Activated CD8-positive, alpha-beta memory T cell treated with anti-CD3 and anti-CD28 coated beads for 24 hours (primary cell): ENCODE measurements around the gene MAOB.
A peak's percentile ranks its signal among the peaks of the same experiment; 100 is the strongest.
"Not testable (repeated sequence)": the region's sequence is repeated elsewhere in the genome, so short reads cannot be mapped to it uniquely, and the experiment has no call there.

Experiments used
- DNase-seq: peaks from one replicate; pipeline ENCODE4 v3.0.0-alpha.2; 2020

The MAOB gene

DNA sequence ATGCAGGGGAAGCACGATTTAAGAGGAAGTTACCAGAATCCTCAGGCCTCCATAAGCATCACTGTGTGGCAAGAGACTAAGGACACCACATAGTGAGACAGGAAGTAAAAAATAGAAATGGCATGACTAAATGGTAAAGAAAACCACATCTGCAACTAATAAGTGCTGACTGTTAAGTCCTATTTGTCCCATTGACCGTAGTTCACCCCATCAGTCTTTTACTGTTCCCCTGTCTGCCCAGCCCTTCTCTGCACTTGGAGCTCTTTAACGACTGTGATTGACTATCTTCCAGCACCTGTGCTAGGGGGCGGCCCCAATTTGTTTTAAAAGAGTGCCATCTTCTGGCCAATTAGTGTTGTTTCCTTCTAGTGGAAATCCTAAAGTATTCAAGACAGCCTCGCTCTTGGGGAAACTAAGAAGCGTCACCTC, 132.0 kb downstream of the MAOB start:
- DNase-seq = peak; percentile 59

DNA sequence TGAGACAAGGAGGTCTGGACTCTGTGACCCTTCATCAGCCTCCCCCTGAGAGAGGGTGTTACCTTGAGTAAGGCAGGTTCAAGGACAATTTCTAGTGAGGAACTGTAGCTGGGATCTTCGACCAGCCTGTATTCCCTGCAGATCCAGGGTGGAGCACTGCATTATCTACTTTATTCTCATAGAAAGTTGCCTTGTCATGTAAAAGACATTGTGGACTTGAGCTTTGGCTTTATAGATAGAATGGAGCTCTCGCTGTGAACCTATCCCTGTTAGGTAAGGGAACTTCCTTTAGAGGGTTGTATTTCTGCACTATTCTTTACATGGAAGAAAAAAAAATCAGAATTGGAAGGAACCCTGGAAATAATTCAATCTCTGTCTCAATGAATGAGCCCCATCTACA, 134.8 kb downstream of the MAOB start:
- DNase-seq = no peak

DNA sequence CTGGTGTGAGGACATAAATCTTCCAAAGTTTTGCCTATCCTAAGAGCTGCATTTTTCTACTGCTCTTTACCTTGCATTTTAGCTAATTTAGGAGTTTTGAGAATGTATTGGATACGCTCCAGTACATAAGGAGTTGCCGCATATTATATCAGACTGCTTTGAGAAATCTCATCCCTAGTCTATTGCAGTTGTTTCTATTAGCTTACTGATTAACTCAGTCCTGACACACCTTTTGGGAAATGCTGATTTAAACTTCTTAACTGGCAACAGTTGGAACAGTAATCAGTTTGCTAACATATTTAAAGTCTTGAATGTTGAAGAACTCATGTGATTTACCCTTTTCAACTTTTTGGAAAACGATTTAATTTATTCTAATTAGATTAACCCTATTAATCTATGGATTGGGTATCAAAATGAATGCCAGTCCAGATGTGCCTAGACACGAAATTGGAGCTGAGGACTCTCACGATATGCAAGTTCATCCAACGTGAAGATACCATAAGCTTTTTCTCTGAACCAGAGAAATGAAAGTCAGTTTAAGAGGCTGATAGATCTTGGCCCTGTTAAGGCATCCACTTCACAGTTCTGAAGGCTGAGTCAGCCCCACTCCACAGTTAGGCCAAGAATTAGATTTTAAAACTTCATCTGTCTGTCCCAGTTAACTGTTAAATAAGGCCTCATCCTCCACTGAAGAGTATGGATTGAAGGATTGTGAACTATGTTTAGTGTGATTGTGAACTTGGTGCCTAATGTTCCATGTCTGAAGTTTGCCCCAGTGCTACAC, 136.1 kb downstream of the MAOB start:
- no peak for DNase-seq

DNA sequence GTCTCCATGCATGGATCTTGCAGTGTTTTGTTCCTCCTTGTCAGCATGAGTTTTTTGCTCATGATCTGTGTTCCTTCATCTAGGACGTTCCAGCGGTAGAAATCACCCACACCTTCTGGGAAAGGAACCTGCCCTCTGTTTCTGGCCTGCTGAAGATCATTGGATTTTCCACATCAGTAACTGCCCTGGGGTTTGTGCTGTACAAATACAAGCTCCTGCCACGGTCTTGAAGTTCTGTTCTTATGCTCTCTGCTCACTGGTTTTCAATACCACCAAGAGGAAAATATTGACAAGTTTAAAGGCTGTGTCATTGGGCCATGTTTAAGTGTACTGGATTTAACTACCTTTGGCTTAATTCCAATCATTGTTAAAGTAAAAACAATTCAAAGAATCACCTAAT, 138.0 kb downstream of the MAOB start:
- no peak for DNase-seq

DNA sequence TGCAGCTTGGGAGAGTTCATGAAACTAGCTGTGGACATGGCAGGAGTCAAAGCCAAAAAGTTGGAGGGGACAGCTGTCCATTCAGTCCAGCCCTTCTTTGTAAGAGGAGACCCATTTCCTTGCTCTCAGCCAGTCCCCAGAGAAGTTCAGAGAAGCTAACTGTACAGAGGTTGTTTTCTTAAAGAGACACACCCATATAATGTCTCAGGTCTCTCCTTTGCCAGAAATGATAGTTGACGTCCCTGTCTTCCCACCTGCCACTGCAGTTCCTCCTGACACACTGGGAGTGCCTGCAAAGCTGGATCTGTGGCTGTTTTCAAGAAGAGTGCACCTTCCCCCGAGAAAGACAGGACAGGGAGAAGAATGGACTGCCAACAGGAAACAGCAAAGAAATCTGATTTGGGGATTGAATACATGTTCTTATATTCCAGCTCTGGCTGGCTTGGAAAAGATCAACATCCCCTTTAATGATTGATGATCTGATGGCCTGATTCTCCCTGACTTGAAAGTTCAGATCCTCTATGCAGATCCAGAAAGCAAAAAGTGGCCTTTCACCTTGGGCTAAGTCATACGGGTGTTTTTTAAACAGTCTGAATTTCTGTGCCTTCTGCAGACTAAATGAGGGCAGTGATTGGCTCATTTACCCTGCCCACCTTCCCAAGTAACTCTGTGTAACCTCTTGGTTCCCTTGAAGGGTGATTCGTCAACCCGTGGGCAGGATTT, 139.0 kb downstream of the MAOB start:
- no peak for DNase-seq

DNA sequence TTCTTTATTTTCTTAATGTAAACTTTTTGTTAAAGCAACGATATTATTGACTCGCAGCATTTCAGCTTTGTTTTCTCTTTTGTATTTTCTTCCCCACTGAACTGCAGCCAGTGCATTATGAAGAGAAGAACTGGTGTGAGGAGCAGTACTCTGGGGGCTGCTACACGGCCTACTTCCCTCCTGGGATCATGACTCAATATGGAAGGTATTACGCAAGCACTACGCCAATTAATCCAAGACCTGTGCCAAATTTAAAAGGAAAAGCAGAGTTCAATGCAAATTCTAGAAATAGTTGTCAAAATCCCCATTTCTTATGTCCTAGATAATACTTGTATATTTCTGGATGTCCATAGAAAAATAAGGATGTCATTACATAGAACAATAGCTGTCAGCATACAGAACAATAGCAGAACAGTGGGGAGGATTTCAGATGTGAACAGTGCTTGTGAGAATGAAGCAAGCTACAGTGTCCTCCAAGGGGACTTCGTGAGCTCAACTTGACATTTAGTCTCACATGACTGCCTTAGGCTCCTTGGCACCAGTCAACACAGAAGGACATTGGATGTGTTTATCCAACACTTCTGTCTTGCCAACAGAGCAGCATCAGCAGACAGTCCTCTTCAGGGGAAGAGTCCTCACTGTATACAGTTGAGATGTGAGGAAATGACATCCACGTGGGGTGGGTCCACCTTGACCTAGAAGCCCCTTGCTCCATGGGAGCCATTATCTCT, 140.2 kb downstream of the MAOB start:
- no peak for DNase-seq

DNA sequence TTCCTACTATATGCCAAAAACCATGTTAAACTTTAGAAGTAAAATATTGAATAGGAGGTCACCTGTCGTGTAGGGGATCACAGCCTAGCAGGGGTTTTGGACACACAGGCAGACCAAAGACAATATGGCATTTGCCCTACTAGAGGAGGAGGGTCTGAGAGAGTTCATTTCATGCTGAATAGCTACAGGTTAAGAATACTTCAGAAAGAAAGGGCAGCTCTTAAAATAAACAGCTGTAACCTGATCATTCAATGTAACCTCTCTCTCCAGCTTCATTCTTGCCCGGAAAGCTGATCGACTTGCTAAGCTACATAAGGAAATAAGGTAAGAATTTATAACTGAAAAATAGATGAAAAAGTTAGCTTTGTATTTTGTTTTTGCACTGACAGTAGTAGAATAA, 146.3 kb downstream of the MAOB start:
- DNase-seq = no peak

DNA sequence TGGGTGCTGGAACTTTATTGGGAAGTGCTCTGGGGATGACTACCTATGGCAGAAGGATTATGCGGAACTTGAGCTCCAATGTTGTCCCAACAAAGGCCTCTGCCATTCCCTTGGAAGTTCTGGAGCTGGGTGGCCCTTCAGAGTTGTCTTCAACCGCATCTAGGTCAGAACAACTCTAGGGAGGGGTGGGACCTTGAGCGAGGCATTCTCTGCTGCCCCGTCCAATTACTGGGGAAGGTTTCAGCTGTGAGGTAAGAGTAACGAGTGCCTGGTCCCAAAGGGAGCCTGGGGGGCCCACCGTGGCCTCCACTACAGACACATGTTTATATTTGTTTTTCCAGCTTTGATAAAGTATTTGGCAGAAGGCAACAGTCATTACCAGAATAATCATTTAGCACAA, 146.7 kb downstream of the MAOB start:
- no peak for DNase-seq

DNA sequence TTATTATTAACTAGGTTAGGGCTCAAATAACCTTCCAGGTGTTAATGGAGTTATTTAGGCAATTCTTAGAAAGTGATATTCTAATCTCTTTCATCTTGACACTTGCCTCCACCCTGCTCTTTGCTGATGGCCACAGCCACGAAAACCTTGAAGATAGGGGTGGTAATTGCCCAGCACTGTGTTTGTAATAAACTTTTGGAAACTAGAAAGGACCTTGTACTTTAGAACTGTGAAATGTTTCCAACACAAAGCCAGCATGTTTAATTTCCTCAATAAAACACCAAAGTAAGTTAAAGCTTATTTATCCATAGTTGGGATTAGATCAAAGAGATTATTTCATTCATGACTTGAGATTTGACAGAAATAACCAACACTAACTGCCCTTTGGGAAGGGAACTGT, 147.8 kb downstream of the MAOB start:
- DNase-seq = no peak

DNA sequence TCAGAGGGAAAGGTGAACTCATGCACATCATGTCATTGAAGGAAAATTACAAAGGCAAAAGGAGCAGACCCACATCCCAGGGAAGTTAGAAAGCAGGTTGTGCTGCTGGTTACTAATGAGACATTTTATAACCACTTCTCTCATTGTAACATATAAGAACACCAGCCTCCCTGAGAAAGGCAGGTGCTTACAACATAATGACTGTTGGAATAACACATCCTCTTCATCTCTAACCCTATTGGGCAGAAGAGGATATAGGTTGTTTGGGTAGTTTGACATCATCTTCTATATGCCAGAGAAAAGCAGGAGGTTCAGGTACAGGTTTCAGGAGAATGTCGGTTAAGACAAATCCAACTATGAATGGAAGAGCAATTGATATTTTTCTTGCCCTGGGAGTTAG, 148.6 kb downstream of the MAOB start:
- no peak for DNase-seq

DNA sequence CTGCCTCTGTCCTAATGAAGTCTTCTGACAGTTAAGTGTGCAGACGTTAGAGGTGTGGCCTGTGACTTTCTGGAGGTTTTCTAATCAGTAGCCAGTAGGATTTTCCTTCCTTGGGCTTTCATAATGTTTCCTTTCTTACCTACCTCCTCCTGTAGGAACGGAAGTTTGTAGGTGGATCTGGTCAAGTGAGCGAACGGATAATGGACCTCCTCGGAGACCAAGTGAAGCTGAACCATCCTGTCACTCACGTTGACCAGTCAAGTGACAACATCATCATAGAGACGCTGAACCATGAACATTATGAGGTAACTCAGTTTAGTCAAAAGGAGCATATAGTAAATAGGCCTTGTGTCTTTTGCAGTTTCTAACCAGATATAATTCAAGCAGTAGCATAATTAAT, 151.2 kb downstream of the MAOB start:
- no peak for DNase-seq

DNA sequence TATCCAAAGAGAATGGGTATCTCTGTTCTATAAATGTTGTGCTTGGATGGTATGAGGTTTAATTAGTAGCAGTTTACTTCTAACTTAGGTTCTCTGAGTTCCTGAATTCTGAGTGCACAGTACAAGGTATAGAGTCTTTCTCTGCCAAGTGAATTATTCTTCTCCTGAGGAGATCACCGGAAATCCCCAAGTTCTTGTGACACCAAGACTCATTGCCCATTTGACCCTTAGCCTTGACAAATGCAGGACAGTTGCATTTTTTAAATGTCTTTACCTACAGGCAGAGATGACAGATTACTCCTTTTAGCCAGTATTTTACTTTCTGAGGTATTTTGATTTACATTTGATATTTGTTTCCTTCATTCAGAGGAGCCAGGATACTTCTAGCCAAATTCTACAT, 153.3 kb downstream of the MAOB start:
- DNase-seq = no peak

DNA sequence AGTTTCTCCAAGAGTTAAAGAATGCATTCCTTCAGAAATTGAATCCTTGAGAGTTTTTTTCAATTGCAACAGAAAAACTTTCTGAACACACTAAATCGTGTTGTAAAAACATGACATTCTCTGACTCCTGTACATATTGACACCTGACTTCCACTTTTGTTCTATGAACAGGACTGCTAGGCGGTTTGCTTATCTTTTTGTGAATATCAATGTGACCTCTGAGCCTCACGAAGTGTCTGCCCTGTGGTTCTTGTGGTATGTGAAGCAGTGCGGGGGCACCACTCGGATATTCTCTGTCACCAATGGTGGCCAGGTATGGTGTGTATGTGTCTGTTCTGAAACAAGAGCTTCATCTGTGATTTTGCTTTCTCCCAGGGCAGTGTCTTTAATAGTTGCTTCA, 154.2 kb downstream of the MAOB start:
- DNase-seq = no peak

DNA sequence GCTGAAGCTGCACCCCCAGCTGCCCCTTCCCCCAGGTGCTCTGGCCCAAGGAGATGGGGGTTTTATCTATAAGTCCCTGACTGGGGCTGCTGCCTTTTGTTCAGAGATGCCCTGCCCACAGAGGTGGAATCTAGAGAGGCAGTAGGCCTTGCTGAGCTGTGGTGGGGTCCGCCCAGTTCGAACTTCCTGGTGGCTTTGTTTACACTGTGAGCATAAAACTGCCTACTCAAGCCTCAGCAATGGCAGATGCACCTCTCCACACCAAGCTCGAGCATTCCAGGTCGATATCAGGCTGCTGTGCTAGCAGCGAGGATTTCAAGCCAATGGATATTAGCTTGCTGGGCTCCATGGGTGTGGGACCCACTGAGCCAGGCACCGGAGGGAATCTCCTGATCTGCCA, 155.0 kb downstream of the MAOB start:
- not testable (repeated sequence) for DNase-seq

DNA sequence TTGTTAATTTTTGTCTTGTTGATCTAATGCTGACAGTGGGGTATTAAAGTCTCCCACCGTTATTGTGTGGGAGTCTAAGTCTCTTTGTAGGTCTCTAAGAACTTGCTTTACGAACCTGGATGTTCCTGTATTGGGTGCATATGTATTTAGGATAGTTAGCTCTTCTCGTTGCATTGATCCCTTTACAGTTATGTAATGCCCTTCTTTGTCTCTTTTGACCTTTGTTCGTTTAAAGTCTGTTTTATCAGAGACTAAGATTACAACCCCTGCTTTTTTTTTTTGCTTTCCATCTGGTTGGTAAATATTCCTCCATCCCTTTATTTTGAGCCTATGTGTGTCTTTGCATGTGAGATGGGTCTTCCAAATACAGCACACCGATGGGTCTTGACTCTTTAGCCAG, 157.0 kb downstream of the MAOB start:
- DNase-seq = not testable (repeated sequence)

DNA sequence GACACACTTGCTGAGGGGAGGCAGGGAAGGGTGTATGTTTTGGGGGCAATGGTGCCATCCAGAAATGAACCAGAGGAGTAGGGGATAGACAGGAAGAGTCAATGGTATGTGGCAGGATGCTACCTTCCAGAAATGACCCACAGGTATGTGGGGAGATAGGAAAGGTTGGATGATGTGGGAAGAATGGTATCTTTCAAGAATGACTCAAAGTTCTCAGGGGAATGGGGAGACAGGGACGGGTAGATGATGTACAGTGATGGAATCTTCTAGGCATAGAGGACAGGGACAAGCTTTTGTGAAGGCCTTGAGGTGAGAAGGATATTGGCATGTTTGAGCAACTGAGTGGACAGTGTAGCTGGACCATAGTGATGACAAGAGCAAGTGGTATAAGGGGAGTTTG, 161.3 kb downstream of the MAOB start:
- DNase-seq = no peak

DNA sequence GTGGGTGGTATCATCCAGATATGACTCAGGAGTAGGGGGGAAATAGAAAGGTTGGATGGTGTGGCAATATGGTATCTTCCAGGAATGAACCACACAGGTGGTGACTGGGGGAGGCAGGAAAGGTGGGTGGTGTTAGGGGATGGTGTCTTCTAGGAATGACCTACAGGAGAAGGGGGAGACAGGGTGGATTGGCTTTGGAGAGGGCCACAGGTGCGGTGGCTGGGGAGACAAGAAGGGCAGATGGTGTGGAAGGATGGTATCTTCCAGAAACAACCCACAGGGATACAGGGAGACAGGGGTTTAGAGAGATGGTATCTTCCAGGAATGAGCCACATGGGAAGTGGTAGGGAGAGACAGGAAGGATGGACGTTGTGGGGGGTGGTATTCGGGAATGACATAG, 162.2 kb downstream of the MAOB start:
- DNase-seq = no peak

DNA sequence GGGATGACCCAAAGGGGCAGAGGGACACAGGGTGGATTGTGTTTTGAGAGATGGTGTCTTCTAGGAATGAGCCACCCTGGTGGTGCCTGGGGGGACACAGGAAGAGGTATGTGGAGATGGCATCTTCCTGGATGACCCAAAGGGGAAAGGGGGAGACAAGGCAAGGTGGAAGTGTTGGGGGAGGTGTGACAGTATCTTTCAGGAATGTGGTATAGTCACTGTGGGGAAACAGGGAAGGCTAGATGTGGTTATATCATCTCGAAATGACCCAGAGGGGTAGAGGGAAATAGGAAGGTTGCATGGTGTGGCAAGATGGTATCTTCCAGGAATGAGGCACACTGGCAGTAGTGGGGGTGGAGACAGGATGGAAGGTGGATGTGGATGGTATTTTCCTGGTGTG, 163.3 kb downstream of the MAOB start:
- no peak for DNase-seq

DNA sequence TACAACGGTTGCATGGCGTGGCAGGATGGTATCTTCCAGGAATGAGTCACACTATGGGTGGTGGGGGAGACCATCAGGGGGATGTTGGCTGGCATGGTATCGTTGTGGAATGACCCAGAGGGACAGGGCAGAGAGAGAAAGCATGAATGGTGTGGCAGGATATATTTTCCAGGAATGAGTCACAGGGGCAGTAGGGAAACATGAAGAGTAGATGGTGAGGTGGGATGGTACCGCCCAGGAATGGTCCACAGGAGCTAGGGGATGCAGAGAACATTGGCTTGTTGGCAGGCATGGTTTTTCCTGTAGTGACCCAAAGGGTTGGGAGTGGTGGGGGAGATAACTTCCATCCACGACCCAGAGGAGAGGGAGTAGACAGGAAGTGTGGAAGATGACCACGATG, 163.7 kb downstream of the MAOB start:
- DNase-seq = no peak

DNA sequence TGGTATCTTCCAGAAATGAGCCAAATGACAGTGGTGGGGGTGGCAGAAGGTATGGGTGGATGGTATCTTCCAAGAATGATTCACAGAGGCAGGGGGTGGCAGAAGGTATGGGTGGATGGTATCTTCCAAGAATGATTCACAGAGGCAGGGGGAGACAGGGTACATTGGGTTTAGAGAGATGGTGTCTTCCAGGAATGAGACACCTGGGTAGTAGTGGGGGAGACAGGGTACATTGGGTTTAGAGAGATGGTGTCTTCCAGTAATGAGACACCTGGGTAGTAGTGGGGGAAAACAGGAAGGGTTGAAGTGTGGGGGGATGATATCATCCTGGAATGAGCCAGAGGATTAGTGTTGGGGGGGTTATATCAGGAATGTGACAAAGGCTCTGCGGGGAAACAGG, 164.2 kb downstream of the MAOB start:
- DNase-seq = no peak

DNA sequence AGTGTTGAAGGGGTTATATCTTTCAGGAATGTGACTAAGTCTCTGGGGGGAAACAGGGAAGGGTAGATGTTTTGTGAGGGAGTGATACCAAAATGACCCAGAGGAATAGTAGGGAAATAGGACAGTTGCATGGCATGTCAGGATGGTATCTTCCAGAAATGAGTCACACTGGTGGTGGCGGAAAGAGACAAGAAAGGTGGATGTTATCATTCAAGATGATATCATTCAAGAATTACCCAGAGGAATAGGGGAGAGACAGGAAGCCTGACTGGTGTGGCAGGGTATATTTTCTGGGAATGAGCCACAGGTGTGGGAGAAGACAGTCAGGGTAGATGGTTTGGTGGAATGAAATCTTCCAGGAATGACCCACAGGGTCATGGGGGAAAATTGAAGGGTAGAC, 165.1 kb downstream of the MAOB start:
- DNase-seq = no peak

DNA sequence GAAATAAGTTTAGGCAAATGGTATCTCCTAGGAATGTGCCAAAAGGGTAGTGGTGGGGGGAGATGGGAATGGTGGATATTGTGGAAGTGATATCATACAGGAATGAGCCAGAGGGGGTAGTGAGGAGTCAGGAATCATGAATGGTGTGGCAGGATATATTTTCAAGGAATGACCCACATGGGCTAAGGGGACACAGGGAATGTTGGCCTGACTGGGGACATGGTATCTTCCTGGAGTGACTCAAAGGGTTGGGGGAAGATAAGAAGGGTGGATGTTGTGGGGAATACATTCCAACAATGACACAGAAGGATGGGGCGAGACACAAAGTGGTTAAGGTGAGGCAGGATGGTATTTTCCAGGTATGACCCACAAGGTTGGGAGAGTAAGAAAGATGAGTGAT, 165.6 kb downstream of the MAOB start:
- no peak for DNase-seq
